ENCODE data around the gene SNRNP200.

Gene SNRNP200

GRCh38 chr2:96342085-96342484 lies 36.7 kb upstream of the SNRNP200 start:
- Histone ChIP-seq H3K79me2 (ENCODE audit: insufficient read depth, low read depth) (peaks cover 45% of the 10 kb centered on the region), H3K4me2 (no peak overlapping the region), H3K27ac (no peak overlapping the region), H3K36me3 (ENCODE audit: insufficient read depth) (peaks cover 11% of the 10 kb centered on the region; the same call in 1 of the 2 replicates), H4K20me1 (ENCODE audit: insufficient read depth) (no peaks in the 10 kb centered on the region), H3K9ac (no peak overlapping the region), H3K4me3 (IDR thresholded peaks at IDR 0.05; ENCODE audit: insufficient read depth, low read depth, low read length) (no peak overlapping the region), H2AFZ (ENCODE audit: low read depth) (no peak overlapping the region), H3K27me3 (ENCODE audit: insufficient read depth, low read depth) (no peaks in the 10 kb centered on the region), H3K4me1 (ENCODE audit: low read depth, poor library complexity, severe bottlenecking) (peaks cover 12% of the 10 kb centered on the region)
- TF ChIP-seq, protein P1, sequence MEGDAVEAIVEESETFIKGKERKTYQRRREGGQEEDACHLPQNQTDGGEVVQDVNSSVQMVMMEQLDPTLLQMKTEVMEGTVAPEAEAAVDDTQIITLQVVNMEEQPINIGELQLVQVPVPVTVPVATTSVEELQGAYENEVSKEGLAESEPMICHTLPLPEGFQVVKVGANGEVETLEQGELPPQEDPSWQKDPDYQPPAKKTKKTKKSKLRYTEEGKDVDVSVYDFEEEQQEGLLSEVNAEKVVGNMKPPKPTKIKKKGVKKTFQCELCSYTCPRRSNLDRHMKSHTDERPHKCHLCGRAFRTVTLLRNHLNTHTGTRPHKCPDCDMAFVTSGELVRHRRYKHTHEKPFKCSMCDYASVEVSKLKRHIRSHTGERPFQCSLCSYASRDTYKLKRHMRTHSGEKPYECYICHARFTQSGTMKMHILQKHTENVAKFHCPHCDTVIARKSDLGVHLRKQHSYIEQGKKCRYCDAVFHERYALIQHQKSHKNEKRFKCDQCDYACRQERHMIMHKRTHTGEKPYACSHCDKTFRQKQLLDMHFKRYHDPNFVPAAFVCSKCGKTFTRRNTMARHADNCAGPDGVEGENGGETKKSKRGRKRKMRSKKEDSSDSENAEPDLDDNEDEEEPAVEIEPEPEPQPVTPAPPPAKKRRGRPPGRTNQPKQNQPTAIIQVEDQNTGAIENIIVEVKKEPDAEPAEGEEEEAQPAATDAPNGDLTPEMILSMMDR (conservative IDR thresholded peaks at IDR 0.05; ENCODE audit: low read depth, low read length): no peak

- H3K79me2 ChIP-seq (ENCODE audit: insufficient read depth, low read depth): peaks cover 50% of the 10 kb centered on the region
- TF ChIP-seq, protein P1 (conservative IDR thresholded peaks at IDR 0.05; ENCODE audit: low read depth, low read length): no peak
- no peak overlapping the region for H3K27ac ChIP-seq
- H4K20me1 ChIP-seq (ENCODE audit: insufficient read depth): no peaks in the 10 kb centered on the region
- H2AFZ ChIP-seq (ENCODE audit: low read depth): no peak overlapping the region
- peaks cover 16% of the 10 kb centered on the region for H3K4me1 ChIP-seq (ENCODE audit: low read depth, poor library complexity, severe bottlenecking)
- H3K9ac ChIP-seq: no peak overlapping the region
- peaks cover 11% of the 10 kb centered on the region; the same call in 1 of the 2 replicates for H3K36me3 ChIP-seq (ENCODE audit: insufficient read depth)
- H3K27me3 ChIP-seq (ENCODE audit: insufficient read depth, low read depth): no peaks in the 10 kb centered on the region
- H3K4me2 ChIP-seq: no peak overlapping the region
- no peak overlapping the region for H3K4me3 ChIP-seq (IDR thresholded peaks at IDR 0.05; ENCODE audit: insufficient read depth, low read depth, low read length)
These were observed 36.3 kb upstream of the SNRNP200 start for GRCh38 chr2:96341641-96342040.

- Histone ChIP-seq H4K20me1 (ENCODE audit: insufficient read depth) (no peaks in the 10 kb centered on the region), H3K27ac (no peak overlapping the region), H3K27me3 (ENCODE audit: insufficient read depth, low read depth) (no peaks in the 10 kb centered on the region), H3K36me3 (ENCODE audit: insufficient read depth) (peaks cover 11% of the 10 kb centered on the region; the same call in 1 of the 2 replicates), H3K4me1 (ENCODE audit: low read depth, poor library complexity, severe bottlenecking) (peaks cover 18% of the 10 kb centered on the region), H3K4me2 (no peak overlapping the region), H3K79me2 (ENCODE audit: insufficient read depth, low read depth) (peaks cover 56% of the 10 kb centered on the region), H2AFZ (ENCODE audit: low read depth) (no peak overlapping the region), H3K4me3 (IDR thresholded peaks at IDR 0.05; ENCODE audit: insufficient read depth, low read depth, low read length) (no peak overlapping the region), H3K9ac (no peak overlapping the region)
- TF ChIP-seq, protein P1 (conservative IDR thresholded peaks at IDR 0.05; ENCODE audit: low read depth, low read length): no peak
These were observed 35.4 kb upstream of the SNRNP200 start for GRCh38 chr2:96340493-96341414.

- Histone ChIP-seq H3K27ac (no peak overlapping the region), H3K79me2 (ENCODE audit: insufficient read depth, low read depth) (peaks cover 63% of the 10 kb centered on the region), H3K4me1 (ENCODE audit: low read depth, poor library complexity, severe bottlenecking) (peaks cover 22% of the 10 kb centered on the region), H3K9ac (no peak overlapping the region), H3K36me3 (ENCODE audit: insufficient read depth) (0 out of 2 replicates have a peak, but pooled peaks cover 2% of the 10 kb centered on the region), H3K27me3 (ENCODE audit: insufficient read depth, low read depth) (no peaks in the 10 kb centered on the region), H4K20me1 (ENCODE audit: insufficient read depth) (no peaks in the 10 kb centered on the region), H2AFZ (ENCODE audit: low read depth) (0 out of 2 replicates have a peak overlapping the region, but pooled peaks have one; percentile 85), H3K4me2 (peak overlapping the region; percentile 100), H3K4me3 (IDR thresholded peaks at IDR 0.05; ENCODE audit: insufficient read depth, low read depth, low read length) (no peak overlapping the region)
- TF ChIP-seq, protein P1 (conservative IDR thresholded peaks at IDR 0.05; ENCODE audit: low read depth, low read length): no peak
These were observed 31.5 kb upstream of the SNRNP200 start for GRCh38 chr2:96336873-96337272.

Data from KMS-11 (cell line).